SK-N-SH (cell line): ENCODE results near the gene AFG3L2. TPM values are rescaled to one million over a fixed set of nuclear protein-coding genes. Genes with fewer than 3 reads are reported as not detected.

Source experiments
- CTCF ChIA-PET: fragments of 300-600, 350-600 bp; formaldehyde crosslinking; extraction: SDS; loops from one replicate; lab custom pipeline; 2021; lab: Yijun Ruan, JAX
- POLR2A ChIA-PET: fragments of 350-600 bp; sonication (Branson Sonifier 250); formaldehyde crosslinking; extraction: SDS; loops from one replicate; lab custom pipeline; 2020; ENCODE audit warnings: antibody characterized with exemption, inconsistent platforms; lab: Yijun Ruan, JAX
- DNase-seq: peaks from one replicate; pipeline ENCODE4 v3.0.0; 2012
- H2AFZ ChIP-seq: fragments of 200-600 bp; sonication (generic); 2 replicates; pipeline ENCODE4 v1.8.1; 2016; ENCODE audit warnings: antibody characterized with exemption, mild to moderate bottlenecking, low read depth
- H3F3A ChIP-seq: fragments of 200-600 bp; sonication (generic); replicated peaks from 2 replicates; pipeline ENCODE3; 2016; ENCODE audit warnings: antibody characterized with exemption, mild to moderate bottlenecking; ENCODE audit not compliant: insufficient read depth
- H3K27ac ChIP-seq, 2 experiments: fragments of 200-500 bp in 1 of 2; fragments of 200-600 bp in 1 of 2; sonication (Bioruptor generic) in 1 of 2; sonication (generic), shearing (Covaris generic) in 1 of 2; 2 replicates each; pipeline versions ENCODE4 v1.5.1 to v1.6.1; 2014 to 2016; ENCODE audit warnings: low read depth in 2 of 2, inconsistent platforms in 1 of 2, low read length in 1 of 2, mild to moderate bottlenecking in 1 of 2, mixed read lengths in 1 of 2
- H3K27me3 ChIP-seq: fragments of 200-600 bp; sonication (generic), shearing (Covaris generic); 2 replicates; pipeline ENCODE4 v1.6.1; 2016; ENCODE audit warnings: mixed run types; ENCODE audit not compliant: insufficient read depth
- H3K36me3 ChIP-seq, 2 experiments: fragments of 200-500 bp in 1 of 2; fragments of 200-600 bp in 1 of 2; sonication (Bioruptor generic) in 1 of 2; sonication (generic) in 1 of 2; replicated peaks in 1 of 2; 2 replicates each; pipeline versions ENCODE3 to v1.5.1; 2014 to 2016; ENCODE audit warnings: low read length in 1 of 2, mild to moderate bottlenecking in 1 of 2; ENCODE audit not compliant: insufficient read depth in 2 of 2, control insufficient read depth in 1 of 2
- H3K4me1 ChIP-seq, 2 experiments: fragments of 200-500 bp in 1 of 2; fragments of 200-600 bp in 1 of 2; sonication (Bioruptor generic) in 1 of 2; sonication (generic), shearing (Covaris generic) in 1 of 2; 2 replicates each; pipeline versions ENCODE4 v1.5.1 to v1.6.1; 2014 to 2016; ENCODE audit warnings: low read depth in 1 of 2, low read length in 1 of 2, mixed run types in 1 of 2; ENCODE audit not compliant: insufficient read depth in 2 of 2, control insufficient read depth in 1 of 2
- H3K4me2 ChIP-seq: fragments of 200-600 bp; sonication (generic), shearing (Covaris generic); 2 replicates; pipeline ENCODE4 v1.6.1; 2017; ENCODE audit warnings: mixed run types
- H3K4me3 ChIP-seq, 2 experiments: fragments of 200-500 bp in 1 of 2; fragments of 200-600 bp in 1 of 2; sonication (Bioruptor generic) in 1 of 2; sonication (generic), shearing (Covaris generic) in 1 of 2; 2 replicates each; pipeline versions ENCODE4 v1.5.1 to v1.8.1; 2014 to 2016; ENCODE audit warnings: low read depth in 2 of 2, inconsistent platforms in 1 of 2, low read length in 1 of 2, mild to moderate bottlenecking in 1 of 2, mixed read lengths in 1 of 2, moderate library complexity in 1 of 2
- H3K79me2 ChIP-seq: fragments of 200-600 bp; sonication (generic); 2 replicates; pipeline ENCODE4 v1.8.1; 2017; ENCODE audit warnings: mild to moderate bottlenecking; ENCODE audit not compliant: insufficient read depth
- H3K9ac ChIP-seq: fragments of 200-600 bp; sonication (generic); 2 replicates; pipeline ENCODE4 v1.6.1; 2017; ENCODE audit warnings: mixed run types
- H3K9me2 ChIP-seq: fragments of 200-600 bp; sonication (generic); 2 replicates; pipeline ENCODE4 v1.6.1; 2017; ENCODE audit warnings: mixed run types
- H3K9me3 ChIP-seq: fragments of 200-600 bp; sonication (generic); 2 replicates; pipeline ENCODE4 v1.6.1; 2017; ENCODE audit warnings: mixed run types, mild to moderate bottlenecking, moderate library complexity
- H4K20me1 ChIP-seq: fragments of 200-600 bp; sonication (generic); 2 replicates; pipeline ENCODE4 v1.6.1; 2017; ENCODE audit warnings: mild to moderate bottlenecking, mixed run types; ENCODE audit not compliant: insufficient read depth
- EP300 ChIP-seq, 2 experiments: IDR thresholded peaks; 2 replicates each; pipeline versions ENCODE4 v1.4.0 to v1.6.1; 2012; ENCODE audit warnings: borderline replicate concordance in 1 of 2, low read depth in 1 of 2, low read length in 1 of 2
- FOSL2 ChIP-seq: IDR thresholded peaks from 2 replicates; pipeline ENCODE4 v1.4.0; 2012; ENCODE audit warnings: low read depth, mild to moderate bottlenecking, moderate library complexity, borderline replicate concordance
- FOXJ3 ChIP-seq: sonication (generic); formaldehyde crosslinking; IDR thresholded peaks from 2 replicates; pipeline ENCODE4 v1.5.1; 2020; ENCODE audit warnings: mild to moderate bottlenecking, missing genetic modification reagents
- GATA2 ChIP-seq: sonication (generic); formaldehyde crosslinking; IDR thresholded peaks from 2 replicates; pipeline ENCODE4 v1.5.0; 2020; ENCODE audit warnings: mild to moderate bottlenecking, missing genetic modification reagents
- IRF3 ChIP-seq: fragments of 150-350 bp; IDR thresholded peaks from 2 replicates; pipeline ENCODE4 v1.6.1; 2016; ENCODE audit warnings: mild to moderate bottlenecking, low read depth, low read length
- JUND ChIP-seq: IDR thresholded peaks from 2 replicates; pipeline ENCODE4 v1.4.0; 2012
- MAX ChIP-seq: IDR thresholded peaks from 2 replicates; pipeline ENCODE4 v1.4.0; 2012; ENCODE audit warnings: low read depth
- MEF2A ChIP-seq: IDR thresholded peaks from 2 replicates; pipeline ENCODE4 v1.4.0; 2012; ENCODE audit warnings: low read depth, borderline replicate concordance
- NFIC ChIP-seq: IDR thresholded peaks from 2 replicates; pipeline ENCODE4 v1.4.0; 2012; ENCODE audit warnings: borderline replicate concordance
- PBX3 ChIP-seq: IDR thresholded peaks from 2 replicates; pipeline ENCODE4; 2012
- RAD21 ChIP-seq: IDR thresholded peaks from 2 replicates; pipeline ENCODE4 v1.6.1; 2012; ENCODE audit warnings: mild to moderate bottlenecking, low read length
- RCOR1 ChIP-seq: fragments of 150-350 bp; IDR thresholded peaks from 2 replicates; pipeline ENCODE4 v1.6.1; 2017; ENCODE audit warnings: antibody characterized with exemption, low read length
- REST ChIP-seq: IDR thresholded peaks from 2 replicates; pipeline ENCODE4 v1.6.1; 2012; ENCODE audit warnings: mild to moderate bottlenecking, low read depth, low read length, moderate library complexity
- RFX5 ChIP-seq: IDR thresholded peaks from 2 replicates; pipeline ENCODE4 v1.6.1; 2012; ENCODE audit warnings: mild to moderate bottlenecking, improper control_type of control experiment, low read length
- RXRA ChIP-seq: IDR thresholded peaks from 2 replicates; pipeline ENCODE4 v1.4.0; 2012; ENCODE audit warnings: low read depth, mild to moderate bottlenecking, borderline replicate concordance
- SIN3A ChIP-seq: IDR thresholded peaks from 2 replicates; pipeline ENCODE4 v1.6.1; 2012; ENCODE audit warnings: low read depth, mild to moderate bottlenecking, low read length, moderate library complexity, borderline replicate concordance
- TAF1 ChIP-seq: IDR thresholded peaks from 2 replicates; pipeline ENCODE4 v1.6.1; 2012; ENCODE audit warnings: low read depth, mild to moderate bottlenecking, low read length, moderate library complexity, borderline replicate concordance
- TCF12 ChIP-seq: IDR thresholded peaks from 2 replicates; pipeline ENCODE4 v1.4.0; 2012
- TEAD4 ChIP-seq: IDR thresholded peaks from 2 replicates; pipeline ENCODE4 v1.4.0; 2012; ENCODE audit warnings: mild to moderate bottlenecking, borderline replicate concordance; ENCODE audit not compliant: insufficient read depth
- USF1 ChIP-seq: IDR thresholded peaks from 2 replicates; pipeline ENCODE4 v1.4.0; 2012; ENCODE audit warnings: low read depth, borderline replicate concordance
- USF2 ChIP-seq: fragments of 150-350 bp; IDR thresholded peaks from 2 replicates; pipeline ENCODE4 v1.6.1; 2017; ENCODE audit warnings: antibody characterized with exemption, low read length, low read depth, borderline replicate concordance
- ZBTB33 ChIP-seq: IDR thresholded peaks from 2 replicates; pipeline ENCODE4 v1.4.0; 2012; ENCODE audit warnings: low read depth, borderline replicate concordance
- WGBS: methylation state at CpG from one replicate; pipeline ENCODE4 v1.1.6; 2017; ENCODE audit warnings: low lambda C conversion rate; 5-methylcytosine and 5-hydroxymethylcytosine counted together
- polyA plus RNA-seq, 3 experiments: library from polyadenylated mRNA; depleted of rRNA; stranded (reverse); fragments of >200 nt; gene quantifications; 2 replicates each; pipeline ENCODE4 v1.2.3, GENCODE V29; 2012

The AFG3L2 gene
- polyA plus RNA-seq, 1 of the 3 experiments (the other 2 are of a cell fraction): 26.0 TPM

- peak; percentile 76 for DNase-seq
- peaks cover 10% of the 10 kb centered on the region; the same call in 1 of the 2 replicates for H4K20me1 ChIP-seq
- ChIA-PET POLR2A (no interaction called here), CTCF (interaction anchor here (1.2 to 3.1 kb wide), 3 partner anchors 19 to 37 kb away, joined by 3 to 10 read pairs (median 6); no protein-coding TSS in a partner anchor)
- H3K4me2 ChIP-seq: peak overlapping the region; percentile 77
- H3K79me2 ChIP-seq: peaks cover 65% of the 10 kb centered on the region
- TF ChIP-seq TEAD4 (0 out of 2 replicates have a peak, but pooled peaks have one; percentile 31), TAF1 (peak; percentile 59), NFIC (no peak), USF2 (no peak), RXRA (0 out of 2 replicates have a peak, but pooled peaks have one; percentile 21), RFX5 (no peak), RCOR1 (no peak), GATA2 (no peak), IRF3 (no peak), USF1 (no peak), TCF12 (peak; percentile 74), FOSL2 (peak; percentile 87; the same call in 1 of the 2 replicates), REST (no peak), MAX (peak; percentile 91), FOXJ3 (CRISPR knock-in tag) (no peak), ZBTB33 (0 out of 2 replicates have a peak, but pooled peaks have one; percentile 7), JUND (peak; percentile 66), PBX3 (peak; percentile 40; the same call in 1 of the 2 replicates), RAD21 (no peak), MEF2A (no peak), EP300 (IDR thresholded peaks at IDR 0.05; ENCODE audit: borderline replicate concordance in 1 of 2, low read depth in 1 of 2, low read length in 1 of 2) (no peak; a peak in 1 of 4 replicates), SIN3A (0 out of 2 replicates have a peak, but pooled peaks have one; percentile 59)
- H3K4me1 ChIP-seq: peaks cover 3 to 15% of the 10 kb centered on the region in 2 experiments; a peak in 2 of 4 replicates
- H3K27ac ChIP-seq: peak overlapping the region; percentile 70 to 93
- H2AFZ ChIP-seq: peak overlapping the region; percentile 46; the same call in 1 of the 2 replicates
- peaks cover 27% of the 10 kb centered on the region for H3F3A ChIP-seq
- WGBS: 3% methylated on average over 11 of the region's 81 CpGs
- no peaks in the 10 kb centered on the region for H3K27me3 ChIP-seq
- H3K36me3 ChIP-seq: peaks cover 9 to 43% of the 10 kb centered on the region in 2 experiments
- peaks cover 14% of the 10 kb centered on the region for H3K9me3 ChIP-seq
- peak overlapping the region; percentile 71 to 84 for H3K4me3 ChIP-seq
- no peaks in the 10 kb centered on the region for H3K9me2 ChIP-seq
- peak overlapping the region; percentile 99 for H3K9ac ChIP-seq
These were observed 68.5 kb downstream of the AFG3L2 start for GRCh38 chr18:12308386-12309100.
